Measurements from ENCODE around the gene ESR1. TPM values are rescaled to one million over a fixed set of nuclear protein-coding genes. Genes with fewer than 3 reads are reported as not detected.

Gene ESR1
- total and polyA plus RNA-seq, 4 donors, result 0.05 to 16.1 (median 6.3) TPM

DNA sequence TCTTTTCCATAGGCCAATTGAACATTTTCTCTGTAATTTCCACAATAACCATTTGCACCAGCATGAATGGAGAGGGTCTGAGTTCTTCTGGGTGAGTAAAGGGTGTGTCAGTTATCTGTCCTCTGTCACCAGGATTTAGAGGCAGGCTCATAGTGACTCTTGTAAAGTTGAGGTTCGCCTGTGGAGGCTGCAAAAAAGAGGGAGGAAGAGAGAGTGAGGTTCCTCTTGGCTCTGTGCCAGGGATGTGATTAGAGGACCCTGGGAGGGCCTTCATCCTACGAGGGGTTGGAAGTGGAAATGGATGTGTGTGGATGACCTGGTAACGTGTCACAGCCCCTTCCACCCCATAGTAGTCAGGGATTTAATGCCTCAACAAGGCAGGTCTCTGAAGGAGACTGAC is 242.0 kb downstream of the ESR1 start:
- Histone ChIP-seq H3K27ac (ENCODE audit: low read depth in 1 of 2, low read length in 2 of 2) (no peak overlapping the region), H3K4me3 (ENCODE audit: low read depth in 1 of 3, low read length in 3 of 3) (no peak overlapping the region), H3K9ac (ENCODE audit: low read depth in 1 of 2, low read length in 2 of 2) (no peak overlapping the region), H3K4me1 (ENCODE audit: control insufficient read depth in 4 of 4, insufficient read depth in 4 of 4, low read length in 3 of 4) (peaks cover 0 to 10% (median 4%) of the 10 kb centered on the region in 4 donors), H3K9me3 (ENCODE audit: control insufficient read depth in 4 of 4, low read length in 3 of 4) (no peaks in the 10 kb centered on the region), H3K27me3 (ENCODE audit: control insufficient read depth in 4 of 4, insufficient read depth in 4 of 4, low read length in 3 of 4) (no peaks in the 10 kb centered on the region), H3K36me3 (ENCODE audit: control insufficient read depth in 4 of 4, insufficient read depth in 3 of 4, low read depth in 1 of 4, low read length in 3 of 4) (no peaks in the 10 kb centered on the region)
- WGBS, result 74% methylated on average over 3 of the region's 3 CpGs
- no peak for DNase-seq (ENCODE audit: low spot score)
- TF ChIP-seq RXRA (IDR thresholded peaks at IDR 0.05), result no peak
- TF ChIP-seq HNF4A (conservative IDR thresholded peaks at IDR 0.05), result no peak
- TF ChIP-seq YY1 (IDR thresholded peaks at IDR 0.05), result no peak
- TF ChIP-seq HNF4G (IDR thresholded peaks at IDR 0.05), result no peak
- no peak for TF ChIP-seq RAD21 (IDR thresholded peaks at IDR 0.05)
- no peak for TF ChIP-seq SP1 (IDR thresholded peaks at IDR 0.05)
- TF ChIP-seq, protein P1, sequence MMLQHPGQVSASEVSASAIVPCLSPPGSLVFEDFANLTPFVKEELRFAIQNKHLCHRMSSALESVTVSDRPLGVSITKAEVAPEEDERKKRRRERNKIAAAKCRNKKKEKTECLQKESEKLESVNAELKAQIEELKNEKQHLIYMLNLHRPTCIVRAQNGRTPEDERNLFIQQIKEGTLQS (IDR thresholded peaks at IDR 0.05), result no peak
- no peak for TF ChIP-seq EGR1 (IDR thresholded peaks at IDR 0.05; ENCODE audit: low read depth in 2 of 2)
- TF ChIP-seq ZBTB33 (IDR thresholded peaks at IDR 0.05), result no peak
- TF ChIP-seq, protein P2, sequence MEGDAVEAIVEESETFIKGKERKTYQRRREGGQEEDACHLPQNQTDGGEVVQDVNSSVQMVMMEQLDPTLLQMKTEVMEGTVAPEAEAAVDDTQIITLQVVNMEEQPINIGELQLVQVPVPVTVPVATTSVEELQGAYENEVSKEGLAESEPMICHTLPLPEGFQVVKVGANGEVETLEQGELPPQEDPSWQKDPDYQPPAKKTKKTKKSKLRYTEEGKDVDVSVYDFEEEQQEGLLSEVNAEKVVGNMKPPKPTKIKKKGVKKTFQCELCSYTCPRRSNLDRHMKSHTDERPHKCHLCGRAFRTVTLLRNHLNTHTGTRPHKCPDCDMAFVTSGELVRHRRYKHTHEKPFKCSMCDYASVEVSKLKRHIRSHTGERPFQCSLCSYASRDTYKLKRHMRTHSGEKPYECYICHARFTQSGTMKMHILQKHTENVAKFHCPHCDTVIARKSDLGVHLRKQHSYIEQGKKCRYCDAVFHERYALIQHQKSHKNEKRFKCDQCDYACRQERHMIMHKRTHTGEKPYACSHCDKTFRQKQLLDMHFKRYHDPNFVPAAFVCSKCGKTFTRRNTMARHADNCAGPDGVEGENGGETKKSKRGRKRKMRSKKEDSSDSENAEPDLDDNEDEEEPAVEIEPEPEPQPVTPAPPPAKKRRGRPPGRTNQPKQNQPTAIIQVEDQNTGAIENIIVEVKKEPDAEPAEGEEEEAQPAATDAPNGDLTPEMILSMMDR (IDR thresholded peaks at IDR 0.05; ENCODE audit: low read depth, low read length, missing input control), result no peak
- TF ChIP-seq NR2F2 (IDR thresholded peaks at IDR 0.05), result no peak
- no peak for TF ChIP-seq TAF1 (conservative IDR thresholded peaks at IDR 0.05)
- no peak for TF ChIP-seq JUND (IDR thresholded peaks at IDR 0.05)
- no peak for TF ChIP-seq MAX (IDR thresholded peaks at IDR 0.05)
- TF ChIP-seq, protein P3, sequence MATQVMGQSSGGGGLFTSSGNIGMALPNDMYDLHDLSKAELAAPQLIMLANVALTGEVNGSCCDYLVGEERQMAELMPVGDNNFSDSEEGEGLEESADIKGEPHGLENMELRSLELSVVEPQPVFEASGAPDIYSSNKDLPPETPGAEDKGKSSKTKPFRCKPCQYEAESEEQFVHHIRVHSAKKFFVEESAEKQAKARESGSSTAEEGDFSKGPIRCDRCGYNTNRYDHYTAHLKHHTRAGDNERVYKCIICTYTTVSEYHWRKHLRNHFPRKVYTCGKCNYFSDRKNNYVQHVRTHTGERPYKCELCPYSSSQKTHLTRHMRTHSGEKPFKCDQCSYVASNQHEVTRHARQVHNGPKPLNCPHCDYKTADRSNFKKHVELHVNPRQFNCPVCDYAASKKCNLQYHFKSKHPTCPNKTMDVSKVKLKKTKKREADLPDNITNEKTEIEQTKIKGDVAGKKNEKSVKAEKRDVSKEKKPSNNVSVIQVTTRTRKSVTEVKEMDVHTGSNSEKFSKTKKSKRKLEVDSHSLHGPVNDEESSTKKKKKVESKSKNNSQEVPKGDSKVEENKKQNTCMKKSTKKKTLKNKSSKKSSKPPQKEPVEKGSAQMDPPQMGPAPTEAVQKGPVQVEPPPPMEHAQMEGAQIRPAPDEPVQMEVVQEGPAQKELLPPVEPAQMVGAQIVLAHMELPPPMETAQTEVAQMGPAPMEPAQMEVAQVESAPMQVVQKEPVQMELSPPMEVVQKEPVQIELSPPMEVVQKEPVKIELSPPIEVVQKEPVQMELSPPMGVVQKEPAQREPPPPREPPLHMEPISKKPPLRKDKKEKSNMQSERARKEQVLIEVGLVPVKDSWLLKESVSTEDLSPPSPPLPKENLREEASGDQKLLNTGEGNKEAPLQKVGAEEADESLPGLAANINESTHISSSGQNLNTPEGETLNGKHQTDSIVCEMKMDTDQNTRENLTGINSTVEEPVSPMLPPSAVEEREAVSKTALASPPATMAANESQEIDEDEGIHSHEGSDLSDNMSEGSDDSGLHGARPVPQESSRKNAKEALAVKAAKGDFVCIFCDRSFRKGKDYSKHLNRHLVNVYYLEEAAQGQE (IDR thresholded peaks at IDR 0.05), result no peak
- TF ChIP-seq GABPA (IDR thresholded peaks at IDR 0.05 in 1 of 2, conservative IDR thresholded peaks at IDR 0.05 in 1 of 2), result no peak
- no peak for TF ChIP-seq FOXA2 (IDR thresholded peaks at IDR 0.05)
- TF ChIP-seq FOXA1 (IDR thresholded peaks at IDR 0.05), result no peak
